ENCODE data around the gene NFIA. TPM values are rescaled to one million over a fixed set of nuclear protein-coding genes. Genes with fewer than 3 reads are reported as not detected.

The NFIA gene
- polyA plus RNA-seq, 3 donors = 1.4 to 5.3 (median 2.4) TPM

GRCh38 chr1:61046434-61046833 is 35.9 kb upstream of the NFIA start:
- TF ChIP-seq CTCF (IDR thresholded peaks at IDR 0.05) = no peak
- Histone ChIP-seq H3K79me2 (ENCODE audit: insufficient read depth, low read length) (no peaks in the 10 kb centered on the region), H3K9me3 (replicated peaks in 1 of 2; ENCODE audit: control insufficient read depth in 1 of 2, insufficient read depth in 1 of 2, low read length in 2 of 2) (no peaks in the 10 kb centered on the region), H3K36me3 (replicated peaks in 1 of 2; ENCODE audit: control insufficient read depth in 1 of 2, insufficient read depth in 2 of 2, low read length in 2 of 2) (no peaks in the 10 kb centered on the region), H4K20me1 (ENCODE audit: insufficient read depth, low read length) (no peaks in the 10 kb centered on the region), H2AFZ (ENCODE audit: insufficient read depth, low read depth, low read length, poor library complexity, severe bottlenecking) (no peak overlapping the region), H3K4me2 (replicated peaks; ENCODE audit: extremely low read depth, low read length, poor library complexity, severe bottlenecking) (no peak overlapping the region), H3K9ac (ENCODE audit: insufficient read depth, low read length, poor library complexity, severe bottlenecking) (no peak overlapping the region), H3K27me3 (ENCODE audit: control insufficient read depth in 2 of 2, insufficient read depth in 2 of 2, low read length in 2 of 2) (peaks cover 10 to 29% of the 10 kb centered on the region in 2 donors), H3K4me3 (replicated peaks in 1 of 3; ENCODE audit: low read depth in 2 of 3, low read length in 3 of 3) (no peak overlapping the region), H3K27ac (ENCODE audit: low read depth in 1 of 2, low read length in 2 of 2) (no peak overlapping the region), H3K4me1 (ENCODE audit: control insufficient read depth in 1 of 2, insufficient read depth in 2 of 2, low read length in 2 of 2) (peaks cover 10 to 30% of the 10 kb centered on the region in 2 donors)
- Mint-ChIP-seq H3K36me3 (peaks cover 0 to 6% of the 10 kb centered on the region in 2 donors), H3K9me3 (peaks cover 0 to 3% (median 0%) of the 10 kb centered on the region in 7 donors), H3K27ac (no peak overlapping the region), H3K4me3 (no peak overlapping the region), H3K27me3 (ENCODE audit: low read depth in 3 of 3) (peaks cover 25 to 33% (median 25%) of the 10 kb centered on the region in 3 donors), H3K4me1 (peaks cover 15% of the 10 kb centered on the region)
- intact Hi-C loops (cut with micrococcal nuclease) = loop anchor here in 1 of 2 donors (5.0 kb wide), 1 partner anchor 36 kb away; the partner anchor contains the start of gene NFIA
- no CpG with 5 or more reads among the region's 3 CpGs for WGBS (ENCODE audit: insufficient coverage)
- peak in 2 of 3 donors; percentile 26 to 33 for DNase-seq

GRCh38 chr1:61047061-61047460 is 35.3 kb upstream of the NFIA start:
- Histone ChIP-seq H3K27me3 (ENCODE audit: control insufficient read depth in 2 of 2, insufficient read depth in 2 of 2, low read length in 2 of 2) (peaks cover 15 to 31% of the 10 kb centered on the region in 2 donors), H3K4me1 (ENCODE audit: control insufficient read depth in 1 of 2, insufficient read depth in 2 of 2, low read length in 2 of 2) (peaks cover 11 to 36% of the 10 kb centered on the region in 2 donors), H3K36me3 (replicated peaks in 1 of 2; ENCODE audit: control insufficient read depth in 1 of 2, insufficient read depth in 2 of 2, low read length in 2 of 2) (no peaks in the 10 kb centered on the region), H3K4me3 (replicated peaks in 1 of 3; ENCODE audit: low read depth in 2 of 3, low read length in 3 of 3) (no peak overlapping the region), H3K79me2 (ENCODE audit: insufficient read depth, low read length) (no peaks in the 10 kb centered on the region), H3K9me3 (replicated peaks in 1 of 2; ENCODE audit: control insufficient read depth in 1 of 2, insufficient read depth in 1 of 2, low read length in 2 of 2) (peaks cover 0 to 3% of the 10 kb centered on the region in 2 donors), H4K20me1 (ENCODE audit: insufficient read depth, low read length) (no peaks in the 10 kb centered on the region), H3K27ac (ENCODE audit: low read depth in 1 of 2, low read length in 2 of 2) (no peak overlapping the region), H2AFZ (ENCODE audit: insufficient read depth, low read depth, low read length, poor library complexity, severe bottlenecking) (no peak overlapping the region), H3K4me2 (replicated peaks; ENCODE audit: extremely low read depth, low read length, poor library complexity, severe bottlenecking) (no peak overlapping the region), H3K9ac (ENCODE audit: insufficient read depth, low read length, poor library complexity, severe bottlenecking) (no peak overlapping the region)
- Mint-ChIP-seq H3K9me3 (peaks cover 0 to 3% (median 2%) of the 10 kb centered on the region in 7 donors), H3K4me1 (peaks cover 21% of the 10 kb centered on the region), H3K27me3 (ENCODE audit: low read depth in 3 of 3) (peaks cover 26 to 37% (median 31%) of the 10 kb centered on the region in 3 donors), H3K4me3 (no peak overlapping the region), H3K27ac (peak overlapping the region in 1 of 7 donors; percentile 26), H3K36me3 (peaks cover 2 to 11% of the 10 kb centered on the region in 2 donors)
- DNase-seq = no peak
- intact Hi-C loops (cut with micrococcal nuclease) = loop anchor here in 1 of 2 donors (5.0 kb wide), 1 partner anchor 35 kb away; the partner anchor contains the start of gene NFIA
- 100% methylated on average over 1 of the region's 3 CpGs for WGBS (ENCODE audit: insufficient coverage)
- no peak for TF ChIP-seq CTCF (IDR thresholded peaks at IDR 0.05)
